Caco-2 (cell line): ENCODE data around the gene CFAP251. TPM values are rescaled to one million over a fixed set of nuclear protein-coding genes. Genes with fewer than 3 reads are reported as not detected.

Experiments used
- BruUV-seq: library from RNA; stranded (reverse); fragments of 400-500 nt; replicated peaks from 2 replicates; lab custom pipeline; 2021; lab: Mats Ljungman, UMichigan
- CTCF ChIA-PET: fragments of 300-600 bp; sonication (Branson Sonifier 250); formaldehyde crosslinking; loops from one replicate; lab custom pipeline; 2022; ENCODE audit warnings: antibody characterized with exemption; lab: Charles Lee
- POLR2A ChIA-PET: fragments of 300-600 bp; sonication (Branson Sonifier 250); formaldehyde crosslinking; loops from one replicate; lab custom pipeline; 2022; ENCODE audit warnings: antibody characterized with exemption; lab: Charles Lee
- DNase-seq, 2 experiments: peaks; one replicate each; pipeline versions ENCODE4 v3.0.0 to v3.0.0-alpha.2; 2020 to 2022
- H3K27me3 ChIP-seq: replicated peaks from 2 replicates; pipeline ENCODE4 v1.6.0; 2011; ENCODE audit warnings: low read length; ENCODE audit not compliant: control insufficient read depth, insufficient read depth
- H3K36me3 ChIP-seq: 2 replicates; pipeline ENCODE4 v1.5.1; 2011; ENCODE audit warnings: low read length; ENCODE audit not compliant: control insufficient read depth, insufficient read depth
- H3K4me1 ChIP-seq: fragments of 250-450 bp; sonication (Bioruptor Pico); 2 replicates; pipeline ENCODE4 v1.5.1; 2020; ENCODE audit warnings: mild to moderate bottlenecking
- H3K4me3 ChIP-seq: 2 replicates; pipeline ENCODE4 v1.5.1; 2011; ENCODE audit warnings: low read depth, mild to moderate bottlenecking, control low read depth, low read length
- H3K9me3 ChIP-seq: fragments of 250-450 bp; sonication (Bioruptor Pico); 2 replicates; pipeline ENCODE4 v1.5.1; 2020; ENCODE audit warnings: mild to moderate bottlenecking, moderate library complexity
- H3K27ac Mint-ChIP-seq: one replicate; pipeline ENCODE4 v1.8.0; 2022; ENCODE audit warnings: mixed read lengths; ENCODE audit not compliant: unreplicated experiment
- H3K27me3 Mint-ChIP-seq: one replicate; pipeline ENCODE4 v1.8.0; 2022; ENCODE audit warnings: mixed read lengths; ENCODE audit not compliant: insufficient read depth, unreplicated experiment
- H3K36me3 Mint-ChIP-seq: one replicate; pipeline ENCODE4 v1.8.0; 2022; ENCODE audit warnings: mild to moderate bottlenecking, mixed read lengths; ENCODE audit not compliant: insufficient read depth, unreplicated experiment
- H3K4me1 Mint-ChIP-seq: one replicate; pipeline ENCODE4 v1.8.0; 2022; ENCODE audit warnings: low read depth, mixed read lengths; ENCODE audit not compliant: unreplicated experiment
- H3K4me3 Mint-ChIP-seq: one replicate; pipeline ENCODE4 v1.8.0; 2022; ENCODE audit warnings: mild to moderate bottlenecking, moderate library complexity, mixed read lengths; ENCODE audit not compliant: unreplicated experiment
- H3K9me3 Mint-ChIP-seq: one replicate; pipeline ENCODE4 v1.8.0; 2022; ENCODE audit warnings: mixed read lengths; ENCODE audit not compliant: unreplicated experiment
- intact Hi-C: fragments of 100-400 bp; cut with micrococcal nuclease; formaldehyde crosslinking; loops from one replicate; pipeline ENCODE4 v1.10.0; 2022; ENCODE audit not compliant: unreplicated experiment
- total RNA-seq: library from RNA; stranded (reverse); gene quantifications from 2 replicates; pipeline ENCODE4 v1.2.3, GENCODE V29; 2022
- TF ChIP-seq, protein P1 (sequence below), 2 experiments: fragments of 200-600 bp in 1 of 2; IDR thresholded peaks; 1 replicate in 1 of 2; 2 replicates in 1 of 2; pipeline versions ENCODE4 v1.5.1 to v1.8.0; 2011 to 2022; ENCODE audit warnings: antibody characterized with exemption in 1 of 2, control low read depth in 1 of 2, inconsistent platforms in 1 of 2, low read depth in 1 of 2, low read length in 1 of 2, mild to moderate bottlenecking in 1 of 2, moderate library complexity in 1 of 2; ENCODE audit not compliant: insufficient read depth in 1 of 2, severe bottlenecking in 1 of 2, unreplicated experiment in 1 of 2

The CFAP251 gene
- total RNA-seq, 1 experiment from 2014 or later, result 1.2 TPM

DNA sequence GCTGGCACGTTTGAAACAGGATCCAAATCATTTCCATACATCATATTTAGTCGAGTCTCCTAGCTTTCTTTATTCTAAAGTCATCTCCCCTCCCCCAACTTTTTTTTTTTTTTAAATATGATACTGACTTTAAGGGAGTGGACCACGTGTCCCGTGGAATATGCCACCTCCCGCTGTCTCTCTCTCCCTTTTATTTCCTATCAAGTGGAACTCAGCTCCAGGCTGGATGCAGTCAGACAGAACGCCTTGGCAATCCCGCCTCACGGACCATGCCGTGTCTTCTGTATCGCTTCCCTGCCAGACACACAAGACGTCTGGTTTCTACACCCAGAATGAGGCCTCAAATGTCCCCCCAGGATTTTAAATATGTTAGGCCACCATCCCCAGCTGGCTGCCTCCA lies 124.5 kb downstream of the CFAP251 start:
- Histone ChIP-seq H3K27me3 (no peaks in the 10 kb centered on the region), H3K4me1 (peaks cover 13% of the 10 kb centered on the region), H3K36me3 (no peaks in the 10 kb centered on the region), H3K9me3 (no peaks in the 10 kb centered on the region), H3K4me3 (no peak overlapping the region)
- Mint-ChIP-seq H3K4me1 (peaks cover 9% of the 10 kb centered on the region), H3K27me3 (no peaks in the 10 kb centered on the region), H3K36me3 (peaks cover 13% of the 10 kb centered on the region), H3K27ac (no peak overlapping the region), H3K4me3 (no peak overlapping the region), H3K9me3 (no peaks in the 10 kb centered on the region)
- intact Hi-C loops, result no loop called here
- DNase-seq, result no peak
- no TSS peak for BruUV-seq
- ChIA-PET POLR2A (no interaction called here), CTCF (no interaction called here)
- TF ChIP-seq, protein P1, sequence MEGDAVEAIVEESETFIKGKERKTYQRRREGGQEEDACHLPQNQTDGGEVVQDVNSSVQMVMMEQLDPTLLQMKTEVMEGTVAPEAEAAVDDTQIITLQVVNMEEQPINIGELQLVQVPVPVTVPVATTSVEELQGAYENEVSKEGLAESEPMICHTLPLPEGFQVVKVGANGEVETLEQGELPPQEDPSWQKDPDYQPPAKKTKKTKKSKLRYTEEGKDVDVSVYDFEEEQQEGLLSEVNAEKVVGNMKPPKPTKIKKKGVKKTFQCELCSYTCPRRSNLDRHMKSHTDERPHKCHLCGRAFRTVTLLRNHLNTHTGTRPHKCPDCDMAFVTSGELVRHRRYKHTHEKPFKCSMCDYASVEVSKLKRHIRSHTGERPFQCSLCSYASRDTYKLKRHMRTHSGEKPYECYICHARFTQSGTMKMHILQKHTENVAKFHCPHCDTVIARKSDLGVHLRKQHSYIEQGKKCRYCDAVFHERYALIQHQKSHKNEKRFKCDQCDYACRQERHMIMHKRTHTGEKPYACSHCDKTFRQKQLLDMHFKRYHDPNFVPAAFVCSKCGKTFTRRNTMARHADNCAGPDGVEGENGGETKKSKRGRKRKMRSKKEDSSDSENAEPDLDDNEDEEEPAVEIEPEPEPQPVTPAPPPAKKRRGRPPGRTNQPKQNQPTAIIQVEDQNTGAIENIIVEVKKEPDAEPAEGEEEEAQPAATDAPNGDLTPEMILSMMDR (IDR thresholded peaks at IDR 0.05; ENCODE audit: insufficient read depth in 1 of 2, low read depth in 1 of 2, low read length in 1 of 2, severe bottlenecking in 1 of 2, unreplicated experiment in 1 of 2), result no peak

DNA sequence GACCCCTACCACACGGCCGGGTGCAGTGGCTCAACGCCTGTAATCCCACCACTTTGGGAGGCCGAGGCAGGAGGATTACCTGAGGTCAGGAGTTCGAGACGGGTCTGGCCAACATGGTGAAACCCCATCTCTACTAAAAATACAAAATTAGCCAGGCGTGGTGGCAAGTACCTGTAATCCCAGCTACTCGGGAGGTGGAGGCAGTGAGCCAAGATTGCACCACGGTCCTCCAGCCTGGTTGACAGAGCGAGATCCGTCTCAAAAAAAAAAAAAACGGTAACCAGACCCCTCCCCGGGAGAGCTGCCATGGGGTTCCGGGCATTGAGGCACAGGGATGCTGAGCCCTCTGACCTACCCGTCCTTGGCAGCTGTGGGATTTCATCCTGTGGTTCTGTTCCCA lies 125.1 kb downstream of the CFAP251 start:
- no peak overlapping the region for H3K27ac Mint-ChIP-seq
- H3K27me3 Mint-ChIP-seq, result no peaks in the 10 kb centered on the region
- Histone ChIP-seq H3K36me3 (no peaks in the 10 kb centered on the region), H3K9me3 (no peaks in the 10 kb centered on the region), H3K4me1 (peaks cover 13% of the 10 kb centered on the region), H3K27me3 (no peaks in the 10 kb centered on the region), H3K4me3 (no peak overlapping the region)
- H3K4me3 Mint-ChIP-seq, result no peak overlapping the region
- peaks cover 14% of the 10 kb centered on the region for H3K4me1 Mint-ChIP-seq
- POLR2A ChIA-PET, result no interaction called here
- CTCF ChIA-PET, result no interaction called here
- intact Hi-C loops, result no loop called here
- H3K36me3 Mint-ChIP-seq, result peaks cover 18% of the 10 kb centered on the region
- BruUV-seq, result no TSS peak
- no peaks in the 10 kb centered on the region for H3K9me3 Mint-ChIP-seq
- DNase-seq, result no peak
- TF ChIP-seq, protein P1 (IDR thresholded peaks at IDR 0.05; ENCODE audit: insufficient read depth in 1 of 2, low read depth in 1 of 2, low read length in 1 of 2, severe bottlenecking in 1 of 2, unreplicated experiment in 1 of 2), result no peak

DNA sequence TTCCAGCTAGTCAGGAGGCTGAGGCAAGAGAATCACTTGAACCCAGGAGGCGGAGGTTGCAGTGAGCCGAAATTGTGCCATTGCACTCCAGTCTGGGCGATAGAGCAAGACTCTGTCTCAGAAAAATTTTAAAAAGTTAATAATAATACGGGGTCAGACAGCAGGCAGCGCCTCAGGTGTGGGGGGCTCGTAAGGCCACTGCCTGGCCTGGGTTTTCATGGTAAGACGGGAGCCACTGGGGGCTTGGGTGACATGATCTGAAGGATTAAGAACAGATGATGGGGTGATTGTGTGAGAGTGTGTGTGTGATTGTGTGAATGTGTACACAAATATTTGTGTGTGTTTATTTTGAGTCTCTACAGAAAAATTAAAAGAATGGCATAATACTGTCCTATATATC lies 126.9 kb downstream of the CFAP251 start:
- H3K27ac Mint-ChIP-seq, result no peak overlapping the region
- no peaks in the 10 kb centered on the region for H3K9me3 Mint-ChIP-seq
- H3K36me3 Mint-ChIP-seq, result peaks cover 20% of the 10 kb centered on the region
- H3K4me1 Mint-ChIP-seq, result peaks cover 14% of the 10 kb centered on the region
- intact Hi-C loops, result no loop called here
- ChIA-PET CTCF (no interaction called here), POLR2A (no interaction called here)
- no peaks in the 10 kb centered on the region for H3K27me3 ChIP-seq
- peaks cover 8% of the 10 kb centered on the region for H3K4me1 ChIP-seq
- TF ChIP-seq, protein P1 (IDR thresholded peaks at IDR 0.05; ENCODE audit: insufficient read depth in 1 of 2, low read depth in 1 of 2, low read length in 1 of 2, severe bottlenecking in 1 of 2, unreplicated experiment in 1 of 2), result no peak
- BruUV-seq, result no TSS peak
- H3K9me3 ChIP-seq, result no peaks in the 10 kb centered on the region
- H3K4me3 ChIP-seq, result no peak overlapping the region
- no peaks in the 10 kb centered on the region for H3K27me3 Mint-ChIP-seq
- H3K4me3 Mint-ChIP-seq, result no peak overlapping the region
- no peak for DNase-seq
- H3K36me3 ChIP-seq, result no peaks in the 10 kb centered on the region
